Stimulated activated CD4-positive, alpha-beta T cell treated with anti-CD3 and anti-CD28 coated beads, Interleukin-4, amount 100 ng/mL, for 4 hours (primary cell): Measurements from ENCODE around the gene MPP2.
"Not testable (repeated sequence)": the region's sequence is repeated elsewhere in the genome, so short reads cannot be mapped to it uniquely, and the experiment has no call there.

Source experiments
- DNase-seq, 2 experiments: peaks; one replicate each; pipeline ENCODE4 v3.0.0-alpha.2; 2020

Gene MPP2

DNA sequence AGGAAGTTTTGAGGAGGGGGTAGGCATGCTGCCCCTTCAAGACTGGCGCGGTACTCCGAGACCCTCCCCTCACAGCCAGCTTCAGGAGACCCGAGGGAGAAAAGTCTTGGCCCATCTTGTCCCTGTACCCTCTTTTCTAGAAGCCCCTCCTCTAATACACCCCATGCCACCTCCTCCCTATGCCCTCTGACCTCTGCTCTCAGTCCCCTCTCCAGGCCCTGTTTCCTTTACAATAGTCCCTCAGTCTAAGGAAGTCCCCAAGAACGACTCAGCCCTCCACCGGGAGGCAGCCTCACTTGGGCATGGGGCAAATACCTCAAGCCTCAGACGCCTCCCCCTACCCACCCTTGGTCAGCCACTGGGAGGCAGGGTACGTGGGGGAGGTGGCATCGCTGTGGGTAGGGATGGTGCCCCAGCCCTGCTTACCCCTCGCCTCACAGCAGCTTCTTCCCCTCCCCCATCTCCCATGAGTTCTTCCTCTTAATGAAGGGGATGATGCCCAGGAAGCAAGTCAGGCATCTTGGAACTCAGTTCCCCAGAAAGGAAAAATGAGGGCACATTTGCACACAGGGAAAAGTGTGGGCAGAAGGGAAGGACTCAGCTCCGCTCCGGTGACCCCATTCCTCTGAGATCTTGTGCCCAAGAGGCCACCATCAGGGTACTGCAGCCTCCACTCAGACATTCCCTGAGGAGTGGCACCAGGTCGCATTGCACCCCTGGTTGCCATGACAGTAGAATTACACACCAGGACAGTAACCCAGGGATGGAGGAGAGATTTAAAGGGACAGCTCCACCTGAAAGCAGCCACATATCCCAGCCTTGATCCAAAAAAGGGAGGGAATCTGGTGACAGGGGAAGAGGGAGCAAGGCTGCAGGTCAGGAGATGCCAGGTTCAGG, 6.2 kb downstream of the MPP2 start:
- no peak for DNase-seq

DNA sequence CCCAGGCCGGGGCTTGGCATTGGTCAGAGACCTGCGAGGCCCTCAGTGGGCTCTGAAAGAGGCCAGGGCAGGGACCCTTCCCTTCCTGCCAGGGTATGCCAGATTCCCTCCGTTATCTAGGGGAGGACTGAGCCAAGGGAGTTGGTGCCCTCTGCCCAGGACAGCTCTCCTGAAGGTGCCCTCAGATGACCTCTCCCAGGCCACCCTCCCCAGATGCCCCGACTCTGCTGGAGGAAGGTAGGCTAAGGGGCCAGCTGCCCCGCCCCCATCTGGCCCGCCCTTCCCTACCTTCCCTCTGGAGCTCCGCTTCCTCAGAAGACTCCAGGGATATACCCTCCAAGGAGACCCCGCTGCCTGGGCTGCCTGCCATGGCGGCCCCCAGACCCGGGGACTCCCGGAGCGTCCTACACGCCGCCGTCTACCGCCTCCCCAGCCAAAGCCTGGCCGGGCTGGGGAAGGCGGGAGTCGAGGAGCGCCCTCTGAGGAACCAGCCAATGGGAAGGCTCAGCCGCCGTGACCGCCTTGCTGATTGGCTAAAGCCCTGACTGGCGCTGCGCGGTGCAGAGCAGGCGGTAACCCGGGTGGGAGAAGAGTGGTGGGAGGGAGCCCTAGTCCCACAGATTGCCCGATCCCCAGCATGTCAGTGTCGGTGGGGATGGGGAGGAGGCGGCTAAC, 7.0 kb downstream of the MPP2 start:
- peak; percentile 78 to 83 for DNase-seq

DNA sequence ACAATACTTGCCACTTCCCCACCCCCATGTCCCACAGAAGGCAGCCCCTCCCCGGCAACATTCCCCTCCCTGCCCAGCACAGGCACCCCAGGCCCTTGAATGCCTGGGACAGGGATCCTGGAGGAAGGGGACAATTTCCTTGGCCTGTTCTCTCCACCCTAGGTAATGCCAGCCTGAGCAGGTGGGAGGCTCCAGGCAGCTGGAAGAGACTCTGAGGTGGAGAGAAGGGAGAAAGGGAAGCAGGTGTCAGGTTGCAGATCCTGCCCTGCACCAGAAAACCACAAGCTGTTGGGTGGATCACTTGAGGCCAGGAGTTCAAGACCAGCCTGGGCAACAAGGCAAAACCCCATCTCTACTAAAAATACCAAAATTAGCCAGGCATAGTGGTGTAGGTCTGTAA, 8.9 kb downstream of the MPP2 start:
- DNase-seq = no peak

DNA sequence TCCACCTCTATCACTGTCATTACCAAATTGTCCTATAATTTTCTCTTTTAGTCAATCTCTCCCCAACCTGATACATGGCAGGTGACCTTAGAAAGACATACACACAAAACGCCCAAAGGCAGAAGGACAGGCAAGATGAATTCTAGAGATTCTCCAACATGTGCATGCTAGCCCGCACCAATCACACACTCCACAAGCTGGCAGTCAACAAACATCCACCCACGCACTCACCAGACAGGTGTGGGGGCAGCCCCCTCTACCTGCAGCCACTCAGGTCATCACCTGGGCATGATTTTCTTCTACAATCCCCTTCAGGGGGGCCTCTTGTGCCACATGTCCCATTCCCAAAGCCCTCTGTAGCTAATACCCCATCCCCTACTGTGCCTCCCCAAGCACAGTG, 9.5 kb downstream of the MPP2 start:
- DNase-seq = no peak

DNA sequence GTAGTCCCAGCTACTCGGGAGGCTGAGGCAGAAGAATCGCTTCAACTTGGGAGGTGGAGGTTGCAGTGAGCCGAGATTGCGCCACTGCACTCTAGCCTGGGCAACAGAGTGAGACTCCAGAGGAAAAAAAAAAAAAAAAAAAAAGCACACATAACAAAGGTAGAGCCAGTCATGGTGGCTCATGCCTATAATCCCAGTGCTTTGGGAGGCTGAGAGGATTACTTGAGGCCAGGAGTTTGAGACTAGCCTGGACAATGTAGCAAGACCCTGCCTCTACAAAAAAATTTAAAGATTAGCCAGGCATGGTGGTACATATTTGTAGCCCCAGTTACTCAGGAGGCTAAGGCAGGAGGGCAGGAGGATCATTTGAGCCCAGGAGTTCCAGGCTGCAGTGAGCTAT, 12.8 kb downstream of the MPP2 start:
- not testable (repeated sequence) for DNase-seq

DNA sequence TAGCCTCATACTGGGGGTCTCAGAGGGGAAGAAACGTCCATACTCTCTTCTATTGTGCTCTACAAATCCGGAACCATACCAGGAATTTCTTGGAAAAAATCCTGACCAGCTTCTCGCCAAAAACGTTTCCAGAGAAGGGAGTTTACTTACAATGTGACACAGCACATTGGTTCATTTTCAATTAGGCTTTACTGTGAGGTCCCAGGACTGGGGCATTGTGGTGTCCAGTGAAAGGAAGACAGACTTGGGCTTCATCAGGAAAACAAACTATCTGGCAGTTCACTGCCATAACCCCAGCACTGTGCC, 14.7 kb downstream of the MPP2 start:
- no peak for DNase-seq

DNA sequence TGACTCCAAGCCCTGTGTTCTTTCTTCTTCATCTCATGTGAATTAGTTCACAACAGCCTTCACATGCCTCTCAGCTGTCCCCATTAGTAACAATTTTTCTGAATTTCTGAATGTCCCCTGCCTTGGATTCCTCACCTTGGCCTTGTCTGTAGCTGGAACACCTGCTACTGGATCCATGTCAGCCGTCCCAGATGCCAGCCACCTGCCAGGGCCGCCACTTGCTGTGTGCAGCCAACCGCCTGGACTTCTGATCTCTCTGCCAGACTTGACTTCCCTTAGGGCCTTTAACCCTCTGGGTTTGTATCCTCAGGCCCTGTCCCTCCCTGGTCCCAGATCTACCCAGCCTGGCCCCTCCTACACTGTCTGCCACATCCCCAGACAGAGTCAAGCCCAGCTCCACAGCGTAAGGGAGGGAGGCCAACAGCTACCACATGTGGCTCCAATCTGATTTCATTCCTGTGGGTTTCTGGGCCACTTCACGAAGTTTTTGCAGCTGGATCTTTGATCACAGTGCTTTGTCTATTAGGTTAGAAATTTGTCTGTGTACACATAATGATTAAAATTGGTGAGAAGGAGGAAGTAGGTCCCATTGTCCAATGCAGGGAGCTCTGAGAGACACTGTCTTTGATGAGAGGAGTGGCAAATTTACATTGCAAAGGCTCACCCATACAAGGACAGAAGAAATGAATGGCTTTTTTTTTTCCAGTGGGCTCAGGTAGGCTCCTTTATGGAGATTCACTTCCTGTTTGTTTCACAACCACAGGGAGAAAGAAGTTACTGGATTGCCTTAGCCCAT, 15.3 kb downstream of the MPP2 start:
- no peak for DNase-seq

DNA sequence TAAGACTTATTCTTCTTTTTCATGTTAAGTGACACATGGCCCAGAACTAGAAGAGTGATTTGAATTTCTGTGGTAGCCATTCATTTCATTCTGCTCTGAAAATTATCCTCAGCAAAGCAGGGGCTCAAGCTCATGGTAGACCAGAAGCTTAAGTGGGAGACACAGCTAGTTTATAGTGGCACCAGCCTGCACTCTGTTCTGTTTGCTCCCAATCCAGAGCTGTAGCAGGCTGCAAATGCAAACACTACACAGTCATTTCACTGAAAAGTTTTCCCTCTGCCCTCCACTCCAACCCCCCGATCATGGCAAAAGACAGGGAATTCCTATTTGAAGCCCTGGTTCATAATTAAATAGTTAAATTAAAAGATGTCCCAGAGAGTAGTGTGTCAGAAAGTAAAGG, 17.1 kb downstream of the MPP2 start:
- no peak for DNase-seq

DNA sequence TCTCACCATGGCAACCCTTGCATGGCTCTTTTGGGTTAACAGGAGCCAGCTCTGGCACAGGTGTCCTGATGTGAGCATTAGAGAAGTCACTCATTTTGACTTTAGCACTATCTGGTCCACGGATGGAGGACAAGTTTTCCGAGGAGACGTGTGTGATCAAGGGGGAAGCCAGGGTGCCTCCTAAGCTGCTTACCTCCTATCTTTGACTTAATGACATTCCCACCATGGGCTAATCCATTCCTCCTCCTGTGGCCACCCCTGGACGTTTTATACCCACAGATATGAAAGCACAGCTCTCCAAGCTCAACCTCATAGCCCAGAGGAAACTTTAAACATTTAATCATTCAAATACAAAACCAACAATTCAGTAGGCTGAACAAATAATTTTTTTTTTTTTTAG, 18.8 kb downstream of the MPP2 start:
- DNase-seq = no peak

DNA sequence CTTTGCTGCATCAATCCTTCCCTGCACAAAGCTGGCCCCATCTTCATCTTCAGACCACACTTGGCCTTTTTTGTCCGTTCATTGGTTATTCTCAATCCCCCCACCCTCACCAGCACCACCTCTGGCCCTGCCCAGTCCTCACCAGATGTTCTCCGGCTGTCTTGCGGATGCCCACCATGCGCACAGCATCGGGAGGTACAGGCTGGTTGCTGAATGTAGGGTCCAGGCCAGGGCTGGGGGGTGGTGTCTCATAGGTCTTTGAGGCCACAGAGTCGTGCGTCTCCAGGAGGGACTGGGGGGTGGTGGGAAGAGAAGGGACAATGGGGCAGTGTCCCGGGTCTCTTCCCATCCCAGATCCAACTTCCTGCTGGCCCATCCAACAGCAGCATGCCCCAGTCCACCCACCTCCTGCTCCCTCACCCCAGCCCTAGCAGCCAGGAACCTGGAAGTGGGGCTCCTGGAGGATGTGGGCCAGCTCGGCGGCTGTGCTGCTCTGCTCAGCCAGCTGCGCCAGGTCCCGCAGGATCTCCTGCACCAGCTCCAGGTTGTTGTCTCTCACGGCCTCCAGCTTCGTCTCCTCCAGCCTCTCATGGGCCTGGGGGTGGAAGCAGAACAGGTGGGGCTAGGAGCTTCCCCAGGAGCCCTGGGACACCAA, 24.4 kb downstream of the MPP2 start:
- DNase-seq = no peak

DNA sequence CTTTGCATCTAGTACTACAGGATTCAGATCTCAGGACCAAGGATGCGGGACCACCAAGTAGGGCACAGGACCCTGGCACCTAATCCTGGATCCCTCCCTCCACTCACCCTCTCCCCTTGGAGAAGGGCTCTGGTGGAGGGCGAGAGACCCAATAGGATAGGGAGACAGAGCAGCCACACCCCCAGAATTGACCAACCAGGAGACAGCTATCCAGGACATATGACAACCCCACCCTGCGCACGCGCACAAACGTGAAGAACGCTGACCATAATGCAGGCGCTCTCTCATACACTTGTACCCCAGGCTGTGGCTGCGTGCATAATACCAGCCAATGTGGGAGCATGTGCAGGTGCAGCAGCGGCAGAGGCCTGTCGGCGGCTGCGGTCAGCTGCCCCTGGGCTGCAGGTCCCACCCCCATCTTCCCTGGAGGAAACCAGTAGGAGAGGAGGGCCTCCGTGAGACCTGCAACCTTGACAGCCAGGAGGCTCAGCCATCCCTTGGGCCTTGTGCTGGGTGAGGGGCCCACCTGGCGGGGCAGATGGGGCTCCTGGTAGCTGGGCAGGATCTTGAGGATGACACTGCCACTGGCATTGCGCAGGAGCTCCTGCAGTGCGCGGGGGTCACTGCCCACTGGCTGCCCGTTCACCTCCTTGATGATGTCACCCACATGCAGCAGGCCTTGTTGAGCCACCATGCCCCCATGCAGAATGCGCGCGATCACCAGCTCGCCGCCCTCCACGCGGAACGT, 25.4 kb downstream of the MPP2 start:
- DNase-seq = no peak

DNA sequence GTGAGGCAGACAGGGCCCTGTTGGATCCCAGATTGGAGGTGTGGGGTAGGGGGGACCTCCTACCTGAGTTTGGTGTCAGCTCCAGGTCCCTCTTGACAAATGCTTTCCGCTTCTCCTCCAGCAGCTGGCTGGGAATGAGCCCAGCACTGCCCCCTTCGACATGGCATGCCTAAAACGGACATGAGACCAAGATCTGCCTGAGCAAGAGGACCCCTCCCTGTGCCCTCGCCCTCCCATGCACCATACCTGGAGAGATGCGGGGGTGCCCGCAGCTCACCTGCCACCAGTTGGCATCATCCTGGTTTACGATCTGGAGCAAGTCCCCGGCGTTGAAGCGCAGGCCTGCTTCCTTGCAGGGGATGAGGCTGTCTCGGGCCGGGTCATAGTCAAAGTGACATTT, 26.2 kb downstream of the MPP2 start:
- no peak for DNase-seq

DNA sequence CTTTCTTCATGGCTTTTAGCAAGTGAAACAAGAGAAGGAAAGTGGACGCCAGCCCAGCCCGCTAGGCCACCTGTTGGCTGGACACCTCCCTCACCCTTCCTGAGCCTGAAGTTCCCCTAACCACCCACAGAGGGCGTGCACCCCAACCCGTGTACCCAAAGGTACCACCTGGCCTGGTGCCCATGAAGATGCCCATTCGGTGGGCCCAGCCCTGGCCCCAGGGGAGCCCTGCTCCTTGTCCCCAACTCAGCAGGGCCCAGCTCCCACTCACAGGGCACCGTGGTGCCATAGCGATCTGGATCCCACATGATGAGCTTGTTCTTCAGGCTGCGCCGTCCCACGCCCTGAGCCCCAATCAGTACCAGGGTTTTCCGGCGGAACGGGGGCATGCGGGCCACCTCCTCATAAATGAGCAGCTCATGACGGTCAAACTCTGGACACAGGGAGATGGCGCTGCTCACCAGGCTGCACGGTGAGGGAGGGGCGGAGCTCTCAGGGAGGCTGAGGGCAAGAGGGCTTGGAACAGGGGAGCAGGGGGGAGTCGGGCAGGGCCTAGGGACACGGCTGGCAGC, 26.8 kb downstream of the MPP2 start:
- peak; percentile 13 to 32 for DNase-seq

DNA sequence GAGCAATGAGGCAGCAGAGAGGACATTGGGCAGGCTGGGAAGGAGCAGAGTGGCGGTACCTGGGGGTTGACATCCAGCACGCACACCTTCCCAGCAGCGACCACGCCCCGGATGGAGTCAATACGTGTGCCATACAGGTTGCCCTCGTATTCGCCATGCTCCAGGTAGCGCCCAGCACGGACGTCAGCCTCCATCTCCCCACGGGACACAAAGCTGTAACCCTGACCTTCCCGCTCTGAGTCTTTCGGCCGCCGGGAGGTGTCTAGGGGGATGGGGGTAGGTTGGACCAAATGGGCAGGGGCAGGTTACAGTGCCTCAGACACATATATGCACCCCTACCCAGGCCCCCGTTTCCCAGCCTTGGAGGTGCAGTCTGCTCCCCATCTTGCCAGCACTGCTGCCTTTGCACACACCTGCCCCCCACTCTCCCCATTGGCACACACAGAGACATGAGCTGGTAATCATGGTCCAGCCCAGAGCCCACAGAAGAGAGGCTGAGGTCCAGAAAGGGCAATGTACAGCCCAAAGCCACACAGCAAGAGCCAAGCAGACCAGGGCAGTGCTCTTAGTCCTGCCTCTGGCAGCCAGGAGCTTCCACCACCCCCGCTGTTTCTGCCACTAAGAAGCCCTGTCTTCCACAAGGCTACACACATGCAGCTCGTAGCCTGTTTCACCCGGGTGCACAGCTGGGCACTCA, 27.5 kb downstream of the MPP2 start:
- no peak for DNase-seq

DNA sequence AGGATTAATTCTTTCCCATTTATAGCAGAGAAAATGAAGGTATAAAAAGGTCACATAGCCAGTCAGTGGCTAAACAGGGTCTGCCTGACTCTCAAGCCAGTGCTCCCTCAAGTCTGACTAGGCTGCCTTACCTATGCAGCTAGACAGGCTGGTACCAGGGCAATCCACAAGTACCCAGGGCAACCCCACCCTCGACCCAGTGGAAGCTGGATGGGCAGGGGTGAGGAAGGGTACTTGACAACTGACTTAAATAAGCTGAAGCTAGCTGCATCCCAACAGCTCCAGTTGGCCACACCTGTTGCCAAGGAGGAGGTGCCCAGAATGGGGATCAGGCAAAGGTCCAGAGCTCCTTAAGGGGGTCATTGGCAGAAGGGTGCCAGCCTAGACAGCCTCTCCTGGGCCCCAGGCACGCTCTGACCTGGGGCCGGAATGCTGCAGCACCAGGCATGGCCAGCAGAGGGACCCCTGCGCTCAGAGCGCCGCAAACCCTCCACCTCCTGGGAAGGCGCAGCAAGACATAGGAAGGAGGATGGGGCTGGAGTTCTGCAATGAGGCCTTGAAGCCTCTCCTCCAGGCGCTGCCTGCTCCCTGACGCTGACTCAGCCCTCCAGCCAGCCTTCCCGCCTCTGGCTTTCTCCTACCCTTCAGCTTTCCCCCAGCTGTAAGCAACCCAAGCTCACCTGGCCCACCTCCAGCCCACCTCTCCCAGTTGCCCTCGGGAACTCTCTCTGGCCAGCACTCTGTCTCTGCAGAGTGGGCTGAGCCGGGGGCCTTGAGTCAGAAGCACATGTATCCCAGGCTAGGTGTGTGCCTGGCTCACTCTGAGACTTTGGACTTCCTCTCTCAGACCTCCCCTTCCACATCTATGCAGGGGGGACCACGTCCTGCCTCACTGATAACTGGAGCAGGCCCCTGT, 28.8 kb downstream of the MPP2 start:
- DNase-seq = peak; percentile 51 to 71

DNA sequence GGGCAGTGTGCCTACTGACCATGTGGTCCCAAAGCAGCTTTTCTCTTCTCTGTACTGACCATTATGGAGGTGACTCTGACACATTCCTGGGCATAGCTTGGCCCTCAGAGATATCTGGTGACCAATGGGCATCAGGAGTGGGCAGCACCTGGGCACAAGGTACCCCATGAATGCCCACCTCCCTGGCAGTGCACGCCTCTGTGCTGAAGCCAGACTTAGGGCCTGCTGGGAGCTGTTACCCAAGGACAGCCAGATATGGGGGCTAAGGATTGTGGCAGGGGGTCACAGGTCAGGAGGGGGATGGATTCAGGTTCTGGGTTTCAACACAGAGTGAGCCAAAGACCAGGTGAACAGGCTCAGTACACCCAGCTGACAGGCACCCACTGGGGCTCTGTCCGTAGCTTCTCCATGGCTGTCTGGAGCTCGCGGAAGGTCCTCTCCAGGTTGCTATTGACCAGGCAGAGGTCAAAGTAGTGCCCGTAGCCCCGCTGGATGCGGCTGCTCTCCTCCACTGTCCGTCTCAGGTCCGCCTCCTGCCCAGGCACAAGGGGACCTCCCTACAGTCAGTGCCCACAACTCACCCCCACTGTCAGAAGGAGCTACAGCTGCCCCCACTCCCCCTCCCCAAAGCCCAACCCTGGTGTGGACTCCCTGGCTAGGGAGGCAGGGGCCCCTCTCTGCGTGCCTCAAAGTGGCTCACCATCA, 29.7 kb downstream of the MPP2 start:
- DNase-seq = no peak

DNA sequence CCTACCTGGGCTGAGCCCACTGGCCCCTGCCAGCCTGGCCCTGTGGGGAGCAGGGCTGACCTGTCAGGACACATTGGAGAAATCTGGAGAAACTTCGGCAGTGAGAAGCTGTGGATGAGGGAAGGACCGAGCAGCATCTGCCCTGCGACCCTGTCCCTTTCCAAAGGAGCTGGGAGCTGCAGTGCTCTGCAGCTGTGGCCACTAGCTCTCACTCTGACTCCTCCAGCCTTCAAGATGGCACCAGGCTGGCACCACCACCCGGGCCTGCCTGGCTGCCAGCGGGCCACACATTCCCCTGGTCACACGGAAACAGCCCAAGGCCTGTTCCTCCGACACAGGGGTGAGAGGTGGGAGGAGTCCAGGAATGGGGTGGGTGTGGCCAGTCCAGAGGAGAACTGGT, 30.3 kb downstream of the MPP2 start:
- DNase-seq = no peak

DNA sequence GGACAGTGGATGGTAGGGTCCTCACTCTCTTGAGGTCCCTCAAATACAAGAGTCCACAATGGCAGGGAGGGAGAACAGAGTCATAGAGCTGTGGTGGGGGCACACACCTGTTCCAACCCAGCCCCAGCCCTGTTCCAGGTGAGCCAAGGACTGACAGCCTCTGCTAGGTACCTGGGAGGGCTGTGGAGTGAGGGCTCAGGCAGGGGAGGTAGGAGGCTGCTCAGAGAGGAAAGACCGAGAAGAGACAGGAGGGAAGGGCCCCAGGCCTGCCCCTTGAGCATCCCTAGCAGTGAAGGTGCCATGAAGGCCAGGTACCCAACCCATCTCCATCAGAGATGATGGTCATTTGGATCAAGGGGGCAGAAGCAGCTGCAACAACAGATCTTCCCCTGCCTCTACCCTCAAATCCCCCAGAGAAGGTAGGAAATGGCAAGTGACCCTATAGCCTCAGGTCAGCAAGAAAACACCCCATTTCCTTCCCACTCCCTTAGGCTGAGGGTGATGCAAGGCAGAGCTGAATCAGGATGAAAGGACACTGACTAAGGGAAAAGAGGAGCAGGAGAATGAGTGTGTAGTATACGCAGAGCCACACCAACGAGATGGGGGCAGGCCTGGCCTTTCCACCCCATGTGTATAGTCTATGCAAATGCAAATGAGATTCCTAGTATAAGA, 31.7 kb downstream of the MPP2 start:
- no peak for DNase-seq

DNA sequence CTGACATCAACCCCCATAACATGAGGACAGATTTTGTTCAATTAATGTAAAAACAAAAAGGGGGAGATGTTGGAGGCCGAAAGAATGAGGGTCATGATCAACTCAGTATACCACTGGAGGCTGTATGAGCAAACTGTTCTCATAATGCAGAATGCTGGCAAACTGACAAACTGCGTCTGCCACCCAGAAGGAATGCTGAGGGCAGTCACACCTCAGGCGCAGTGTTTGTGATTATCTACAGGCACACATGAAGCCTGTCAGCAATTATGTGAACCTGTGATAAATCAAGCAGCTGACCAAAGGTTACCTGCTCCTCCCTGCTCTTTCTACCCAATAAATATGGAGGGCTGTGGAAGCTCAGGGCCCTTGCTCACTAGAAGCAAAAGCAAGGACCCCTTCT, 33.0 kb downstream of the MPP2 start:
- DNase-seq = no peak
